ENCODE results near the gene MBP. TPM values are rescaled to one million over a fixed set of nuclear protein-coding genes. Genes with fewer than 3 reads are reported as not detected.
A peak's percentile ranks its signal among the peaks of the same experiment; 100 is the strongest.

The MBP gene
- total and polyA plus RNA-seq, 9 donors, result 8.7 to 23.0 (median 11.2) TPM

GRCh38 chr18:76982841-76983583 lies 149.6 kb downstream of the MBP start:
- Histone ChIP-seq H3K9me3 (replicated peaks; ENCODE audit: control insufficient read depth, low read depth, low read length) (no peaks in the 10 kb centered on the region), H3K36me3 (ENCODE audit: control insufficient read depth, insufficient read depth, low read length) (no peaks in the 10 kb centered on the region), H3K27me3 (ENCODE audit: control insufficient read depth, insufficient read depth, low read length) (no peaks in the 10 kb centered on the region), H3K27ac (ENCODE audit: low read length) (no peak overlapping the region), H3K4me1 (ENCODE audit: control insufficient read depth, insufficient read depth, low read length) (peaks cover 31% of the 10 kb centered on the region), H3K4me3 (ENCODE audit: low read length) (no peak overlapping the region)
- DNase-seq, result peak; percentile 73
- 0% methylated on average over 11 of the region's 15 CpGs for WGBS (ENCODE audit: insufficient coverage)

GRCh38 chr18:76982038-76982437 lies 150.5 kb downstream of the MBP start:
- Histone ChIP-seq H3K4me1 (ENCODE audit: control insufficient read depth, insufficient read depth, low read length) (peaks cover 41% of the 10 kb centered on the region), H3K27me3 (ENCODE audit: control insufficient read depth, insufficient read depth, low read length) (no peaks in the 10 kb centered on the region), H3K4me3 (ENCODE audit: low read length) (no peak overlapping the region), H3K27ac (ENCODE audit: low read length) (no peak overlapping the region), H3K9me3 (replicated peaks; ENCODE audit: control insufficient read depth, low read depth, low read length) (no peaks in the 10 kb centered on the region), H3K36me3 (ENCODE audit: control insufficient read depth, insufficient read depth, low read length) (no peaks in the 10 kb centered on the region)
- WGBS (ENCODE audit: insufficient coverage), result 67% methylated on average over 5 of the region's 5 CpGs
- DNase-seq, result no peak

- Histone ChIP-seq H3K36me3 (ENCODE audit: control insufficient read depth, insufficient read depth, low read length) (no peaks in the 10 kb centered on the region), H3K9me3 (replicated peaks; ENCODE audit: control insufficient read depth, low read depth, low read length) (no peaks in the 10 kb centered on the region), H3K4me3 (ENCODE audit: low read length) (no peak overlapping the region), H3K27me3 (ENCODE audit: control insufficient read depth, insufficient read depth, low read length) (no peaks in the 10 kb centered on the region), H3K4me1 (ENCODE audit: control insufficient read depth, insufficient read depth, low read length) (peaks cover 46% of the 10 kb centered on the region), H3K27ac (ENCODE audit: low read length) (no peak overlapping the region)
- DNase-seq, result peak; percentile 27
- WGBS (ENCODE audit: insufficient coverage), result 50% methylated on average over 12 of the region's 13 CpGs
These were observed 151.1 kb downstream of the MBP start for GRCh38 chr18:76981396-76981968.

GRCh38 chr18:76980663-76981395 lies 151.8 kb downstream of the MBP start:
- no peak overlapping the region for H3K27ac ChIP-seq (ENCODE audit: low read length)
- no peaks in the 10 kb centered on the region for H3K36me3 ChIP-seq (ENCODE audit: control insufficient read depth, insufficient read depth, low read length)
- peaks cover 47% of the 10 kb centered on the region for H3K4me1 ChIP-seq (ENCODE audit: control insufficient read depth, insufficient read depth, low read length)
- no peak for DNase-seq
- 64% methylated on average over 19 of the region's 23 CpGs for WGBS (ENCODE audit: insufficient coverage)
- no peaks in the 10 kb centered on the region for H3K27me3 ChIP-seq (ENCODE audit: control insufficient read depth, insufficient read depth, low read length)
- no peaks in the 10 kb centered on the region for H3K9me3 ChIP-seq (replicated peaks; ENCODE audit: control insufficient read depth, low read depth, low read length)
- no peak overlapping the region for H3K4me3 ChIP-seq (ENCODE audit: low read length)

GRCh38 chr18:76979906-76980305 lies 152.7 kb downstream of the MBP start:
- no peak for DNase-seq
- H3K27ac ChIP-seq (ENCODE audit: low read length), result no peak overlapping the region
- H3K27me3 ChIP-seq (ENCODE audit: control insufficient read depth, insufficient read depth, low read length), result no peaks in the 10 kb centered on the region
- H3K4me3 ChIP-seq (ENCODE audit: low read length), result no peak overlapping the region
- WGBS (ENCODE audit: insufficient coverage), result 65% methylated on average over 17 of the region's 17 CpGs
- H3K9me3 ChIP-seq (replicated peaks; ENCODE audit: control insufficient read depth, low read depth, low read length), result no peaks in the 10 kb centered on the region
- H3K36me3 ChIP-seq (ENCODE audit: control insufficient read depth, insufficient read depth, low read length), result no peaks in the 10 kb centered on the region
- peaks cover 47% of the 10 kb centered on the region for H3K4me1 ChIP-seq (ENCODE audit: control insufficient read depth, insufficient read depth, low read length)

GRCh38 chr18:76979111-76979751 lies 153.4 kb downstream of the MBP start:
- H3K4me3 ChIP-seq (ENCODE audit: low read length), result no peak overlapping the region
- no peaks in the 10 kb centered on the region for H3K9me3 ChIP-seq (replicated peaks; ENCODE audit: control insufficient read depth, low read depth, low read length)
- no peak overlapping the region for H3K27ac ChIP-seq (ENCODE audit: low read length)
- H3K36me3 ChIP-seq (ENCODE audit: control insufficient read depth, insufficient read depth, low read length), result no peaks in the 10 kb centered on the region
- WGBS (ENCODE audit: insufficient coverage), result 92% methylated on average over 29 of the region's 31 CpGs
- peaks cover 49% of the 10 kb centered on the region for H3K4me1 ChIP-seq (ENCODE audit: control insufficient read depth, insufficient read depth, low read length)
- H3K27me3 ChIP-seq (ENCODE audit: control insufficient read depth, insufficient read depth, low read length), result no peaks in the 10 kb centered on the region
- DNase-seq, result no peak

- peaks cover 1% of the 10 kb centered on the region for H3K36me3 ChIP-seq (ENCODE audit: control insufficient read depth, insufficient read depth, low read length)
- no peak for DNase-seq
- no peaks in the 10 kb centered on the region for H3K9me3 ChIP-seq (replicated peaks; ENCODE audit: control insufficient read depth, low read depth, low read length)
- no peak overlapping the region for H3K4me3 ChIP-seq (ENCODE audit: low read length)
- H3K27me3 ChIP-seq (ENCODE audit: control insufficient read depth, insufficient read depth, low read length), result no peaks in the 10 kb centered on the region
- no peak overlapping the region for H3K27ac ChIP-seq (ENCODE audit: low read length)
- peaks cover 53% of the 10 kb centered on the region for H3K4me1 ChIP-seq (ENCODE audit: control insufficient read depth, insufficient read depth, low read length)
- WGBS (ENCODE audit: insufficient coverage), result 90% methylated on average over 5 of the region's 14 CpGs
These were observed 154.0 kb downstream of the MBP start for GRCh38 chr18:76978616-76979015.

GRCh38 chr18:76977684-76978232 lies 154.8 kb downstream of the MBP start:
- peak; percentile 55 for DNase-seq
- H3K4me3 ChIP-seq (ENCODE audit: low read length), result no peak overlapping the region
- H3K27me3 ChIP-seq (ENCODE audit: control insufficient read depth, insufficient read depth, low read length), result no peaks in the 10 kb centered on the region
- WGBS (ENCODE audit: insufficient coverage), result 25% methylated on average over 6 of the region's 11 CpGs
- no peaks in the 10 kb centered on the region for H3K9me3 ChIP-seq (replicated peaks; ENCODE audit: control insufficient read depth, low read depth, low read length)
- H3K4me1 ChIP-seq (ENCODE audit: control insufficient read depth, insufficient read depth, low read length), result peaks cover 51% of the 10 kb centered on the region
- peaks cover 4% of the 10 kb centered on the region for H3K36me3 ChIP-seq (ENCODE audit: control insufficient read depth, insufficient read depth, low read length)
- H3K27ac ChIP-seq (ENCODE audit: low read length), result peak overlapping the region; percentile 73

GRCh38 chr18:76977108-76977621 lies 155.4 kb downstream of the MBP start:
- H3K27ac ChIP-seq (ENCODE audit: low read length), result peak overlapping the region; percentile 73
- H3K4me3 ChIP-seq (ENCODE audit: low read length), result no peak overlapping the region
- H3K4me1 ChIP-seq (ENCODE audit: control insufficient read depth, insufficient read depth, low read length), result peaks cover 48% of the 10 kb centered on the region
- no peaks in the 10 kb centered on the region for H3K9me3 ChIP-seq (replicated peaks; ENCODE audit: control insufficient read depth, low read depth, low read length)
- DNase-seq, result peak; percentile 43
- H3K27me3 ChIP-seq (ENCODE audit: control insufficient read depth, insufficient read depth, low read length), result no peaks in the 10 kb centered on the region
- WGBS (ENCODE audit: insufficient coverage), result 55% methylated on average over 11 of the region's 14 CpGs
- H3K36me3 ChIP-seq (ENCODE audit: control insufficient read depth, insufficient read depth, low read length), result peaks cover 4% of the 10 kb centered on the region
